NCI-H1417 (cell line): ENCODE results near the gene ERBB4.
"Not testable (repeated sequence)": the region's sequence is repeated elsewhere in the genome, so short reads cannot be mapped to it uniquely, and the experiment has no call there.

Source experiments
- DNase-seq, 3 experiments: peaks; one replicate each; lab custom pipeline; 2025; lab: John Stamatoyannopoulos, UW

The ERBB4 gene

GRCh38 chr2:212223696-212224095 is 314.9 kb downstream of the ERBB4 start:
- DNase-seq: no peak

GRCh38 chr2:212213191-212213590 is 325.4 kb downstream of the ERBB4 start:
- no peak for DNase-seq

GRCh38 chr2:212208467-212208866 is 330.1 kb downstream of the ERBB4 start:
- DNase-seq: no peak

- peak in 2 of 3 experiments; percentile 5 to 40 for DNase-seq
These were observed 340.8 kb downstream of the ERBB4 start for GRCh38 chr2:212197776-212198175.

- no peak for DNase-seq
These were observed 343.0 kb downstream of the ERBB4 start for GRCh38 chr2:212195626-212196025.

- DNase-seq: peak in 1 of 3 experiments; percentile 16
These were observed 344.2 kb downstream of the ERBB4 start for GRCh38 chr2:212194396-212194795.

GRCh38 chr2:212193803-212194202 is 344.8 kb downstream of the ERBB4 start:
- DNase-seq: no peak

- peak in 1 of 3 experiments; percentile 8 for DNase-seq
These were observed 345.5 kb downstream of the ERBB4 start for GRCh38 chr2:212193056-212193455.

- not testable (repeated sequence) for DNase-seq
These were observed 347.2 kb downstream of the ERBB4 start for GRCh38 chr2:212191438-212191837.

- DNase-seq: no peak
These were observed 352.4 kb downstream of the ERBB4 start for GRCh38 chr2:212186166-212186565.

- no peak for DNase-seq
These were observed 357.0 kb downstream of the ERBB4 start for GRCh38 chr2:212181646-212182045.

GRCh38 chr2:212180408-212181083 is 358.1 kb downstream of the ERBB4 start:
- DNase-seq: no peak

GRCh38 chr2:212177724-212178123 is 360.9 kb downstream of the ERBB4 start:
- DNase-seq: peak in 2 of 3 experiments; percentile 57 to 77

GRCh38 chr2:212176151-212176550 is 362.5 kb downstream of the ERBB4 start:
- no peak for DNase-seq

- peak in 2 of 3 experiments; percentile 23 to 75 for DNase-seq
These were observed 364.7 kb downstream of the ERBB4 start for GRCh38 chr2:212173756-212174510.

GRCh38 chr2:212173331-212173730 is 365.3 kb downstream of the ERBB4 start:
- DNase-seq: peak in 2 of 3 experiments; percentile 6 to 75

GRCh38 chr2:212170382-212170781 is 368.2 kb downstream of the ERBB4 start:
- no peak for DNase-seq

- DNase-seq: no peak
These were observed 380.5 kb downstream of the ERBB4 start for GRCh38 chr2:212158081-212158480.

- DNase-seq: no peak
These were observed 381.6 kb downstream of the ERBB4 start for GRCh38 chr2:212157012-212157411.

GRCh38 chr2:212156088-212156487 is 382.5 kb downstream of the ERBB4 start:
- DNase-seq: no peak

GRCh38 chr2:212154477-212154878 is 384.1 kb downstream of the ERBB4 start:
- peak; percentile 23 to 80 (median 64) for DNase-seq

GRCh38 chr2:212153923-212154322 is 384.7 kb downstream of the ERBB4 start:
- no peak for DNase-seq

- DNase-seq: peak in 1 of 3 experiments; percentile 40
These were observed 390.6 kb downstream of the ERBB4 start for GRCh38 chr2:212147921-212148513.
